DMS 273 (cell line): ENCODE measurements around the gene LRATD1.
A peak's percentile ranks its signal among the peaks of the same experiment; 100 is the strongest.

Experiments
- DNase-seq: peaks from one replicate; lab custom pipeline; 2025; ENCODE audit not compliant: unreplicated experiment; lab: John Stamatoyannopoulos, UW

Gene LRATD1

DNA sequence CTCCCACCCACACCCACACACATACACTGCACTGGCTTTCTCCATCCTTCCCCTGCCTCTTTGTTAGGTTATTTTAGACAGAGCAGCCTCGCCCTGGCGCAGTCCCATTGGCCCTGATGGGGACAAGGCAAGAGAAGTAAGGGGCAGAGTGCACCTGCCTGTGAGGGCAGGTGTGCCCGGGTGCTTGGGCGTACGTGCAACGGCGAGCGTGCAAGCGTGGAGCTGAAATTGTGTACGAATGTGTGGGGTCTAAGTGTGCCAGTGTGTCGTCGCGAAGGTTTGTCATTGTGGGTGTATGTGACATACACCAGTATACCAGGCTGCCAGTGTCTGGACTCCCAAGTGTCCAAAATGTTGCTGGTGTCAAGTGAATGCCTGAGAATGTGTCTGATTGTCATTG lies 544 bp downstream of the LRATD1 start:
- peak; percentile 20 for DNase-seq

DNA sequence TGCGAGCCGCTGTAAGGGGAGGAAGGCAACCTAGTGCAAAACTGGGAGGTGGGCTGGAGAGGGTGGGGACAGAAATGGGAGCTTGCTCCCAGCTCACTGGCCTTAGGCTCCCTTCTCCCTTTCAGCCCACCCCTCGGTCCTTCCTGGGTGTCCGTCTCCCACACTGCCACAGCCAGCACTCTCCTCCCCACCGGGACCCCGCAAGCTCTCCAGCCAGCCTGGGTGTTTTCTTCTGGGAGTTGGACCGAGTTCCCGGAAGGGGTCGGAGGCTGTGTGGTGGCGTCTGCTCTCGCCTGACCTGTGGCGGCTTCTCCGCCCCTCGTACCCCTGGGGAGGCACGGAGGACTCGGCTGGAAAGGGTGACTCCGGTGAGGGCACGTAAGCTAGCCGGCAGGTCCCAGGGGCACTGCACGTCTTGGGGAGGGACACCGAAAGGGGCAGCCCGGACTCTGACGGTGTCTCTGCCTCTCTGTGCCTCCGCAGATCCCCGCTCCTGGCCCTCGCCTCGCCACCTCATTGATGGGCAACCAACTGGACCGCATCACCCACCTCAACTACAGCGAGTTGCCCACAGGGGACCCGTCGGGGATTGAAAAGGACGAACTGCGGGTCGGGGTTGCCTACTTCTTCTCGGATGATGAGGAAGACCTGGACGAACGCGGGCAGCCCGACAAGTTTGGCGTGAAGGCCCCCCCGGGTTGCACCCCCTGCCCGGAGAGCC lies 1.1 kb downstream of the LRATD1 start:
- DNase-seq: no peak

DNA sequence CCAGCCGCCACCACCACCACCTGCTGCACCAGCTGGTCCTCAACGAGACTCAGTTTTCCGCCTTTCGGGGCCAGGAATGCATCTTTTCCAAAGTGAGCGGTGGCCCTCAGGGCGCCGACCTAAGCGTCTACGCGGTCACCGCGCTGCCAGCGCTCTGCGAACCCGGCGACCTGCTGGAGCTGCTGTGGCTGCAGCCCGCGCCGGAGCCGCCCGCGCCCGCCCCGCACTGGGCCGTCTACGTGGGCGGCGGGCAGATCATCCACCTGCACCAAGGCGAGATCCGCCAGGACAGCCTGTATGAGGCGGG lies 1.6 kb downstream of the LRATD1 start:
- DNase-seq: no peak

DNA sequence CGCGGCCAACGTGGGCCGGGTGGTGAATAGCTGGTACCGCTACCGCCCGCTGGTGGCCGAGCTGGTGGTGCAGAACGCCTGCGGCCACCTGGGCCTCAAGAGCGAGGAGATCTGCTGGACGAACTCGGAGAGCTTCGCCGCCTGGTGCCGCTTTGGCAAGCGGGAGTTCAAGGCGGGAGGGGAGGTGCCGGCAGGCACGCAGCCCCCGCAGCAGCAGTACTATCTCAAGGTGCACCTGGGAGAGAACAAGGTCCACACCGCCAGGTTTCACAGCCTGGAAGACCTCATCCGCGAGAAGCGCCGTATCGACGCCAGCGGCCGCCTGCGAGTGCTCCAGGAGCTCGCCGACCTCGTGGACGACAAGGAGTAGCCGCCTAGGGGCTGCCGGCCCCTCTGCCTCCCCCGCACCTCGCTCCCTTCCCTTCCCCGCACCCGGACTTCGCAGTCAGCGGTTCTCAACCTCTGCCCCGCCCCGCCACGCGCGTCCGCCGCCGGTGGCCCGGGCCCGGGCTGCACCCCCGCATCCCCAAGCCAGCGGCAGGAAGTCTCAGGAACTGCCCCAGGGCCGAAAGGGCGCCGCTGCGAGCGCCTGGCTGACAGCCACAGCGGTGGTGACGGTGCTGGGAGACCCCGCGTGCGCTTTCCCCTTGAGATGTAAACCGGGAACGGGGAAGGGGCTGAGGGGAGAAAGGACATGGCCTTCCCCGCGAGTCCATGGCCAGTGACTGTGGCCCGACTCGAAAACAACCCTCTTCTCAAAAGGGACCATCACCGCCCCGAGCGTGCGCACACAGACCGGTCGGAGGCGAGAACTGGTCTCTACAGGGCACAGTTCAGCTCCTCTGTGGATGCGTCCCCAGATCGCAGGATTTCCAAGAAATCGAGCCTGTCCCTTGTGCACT lies 2.2 kb downstream of the LRATD1 start:
- peak; percentile 85 for DNase-seq

DNA sequence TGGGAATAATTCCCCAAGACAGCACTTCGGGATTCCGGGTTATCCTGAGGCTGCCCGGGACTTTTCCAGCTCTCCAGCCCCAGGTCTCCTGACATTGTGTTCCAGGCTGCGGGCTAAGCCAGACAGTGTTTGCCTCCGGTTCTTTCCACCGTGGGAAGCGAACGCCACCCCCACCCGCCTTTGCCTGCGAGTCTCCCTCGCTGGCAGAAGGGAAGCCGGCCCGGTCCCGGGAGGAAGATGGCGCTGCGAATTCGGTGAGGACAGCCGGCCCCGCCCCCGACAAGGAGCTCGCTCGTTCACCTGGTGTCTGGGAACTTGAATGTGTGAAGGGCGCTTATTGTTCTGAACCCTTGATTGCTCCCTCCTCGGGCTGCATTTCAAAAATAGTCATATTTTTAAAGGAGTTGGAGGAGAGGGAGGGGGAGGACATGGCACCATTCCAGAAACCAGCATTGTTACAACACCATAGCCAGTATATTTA lies 2.9 kb downstream of the LRATD1 start:
- peak; percentile 70 for DNase-seq

DNA sequence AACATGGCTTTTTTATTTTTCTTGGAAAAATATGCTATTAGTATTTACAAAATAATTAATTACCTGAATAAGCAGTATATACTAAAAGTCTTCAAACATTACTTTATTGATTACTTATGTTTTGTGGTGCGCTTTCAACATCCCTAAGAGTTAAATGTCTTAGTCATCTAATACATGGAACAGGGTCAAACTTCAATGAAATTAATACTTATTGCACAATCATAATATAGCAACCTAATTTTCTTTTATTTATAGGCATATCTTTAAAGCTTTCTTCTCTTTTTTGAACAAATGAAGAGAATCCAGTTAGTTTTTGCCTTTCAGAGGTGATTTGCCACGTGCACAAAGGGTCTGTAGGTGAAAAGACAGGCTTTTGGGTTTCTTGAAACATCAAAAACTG lies 6.0 kb downstream of the LRATD1 start:
- DNase-seq: no peak

DNA sequence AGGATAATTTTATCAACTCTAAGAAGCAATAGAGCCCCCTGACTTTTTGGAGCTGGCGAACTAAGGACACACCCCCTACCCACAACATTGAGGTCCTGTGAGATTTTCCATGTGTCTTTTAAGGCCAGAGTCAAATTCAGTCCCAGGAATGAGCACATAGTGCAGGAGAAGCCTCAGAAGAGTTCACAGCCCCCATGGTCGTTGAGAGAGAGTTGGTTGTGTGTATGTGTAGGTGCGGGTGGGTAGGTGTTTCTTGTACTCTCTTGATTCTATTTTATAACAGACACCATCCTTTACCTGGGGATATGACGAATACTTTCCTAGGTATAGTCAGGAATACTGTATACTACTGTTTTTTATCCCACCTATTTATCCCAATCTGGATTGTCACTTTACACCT lies 8.6 kb downstream of the LRATD1 start:
- no peak for DNase-seq

- DNase-seq: peak; percentile 8
Observed at GRCh38 chr2:14642499-14642898, 10.0 kb downstream of the LRATD1 start.

DNA sequence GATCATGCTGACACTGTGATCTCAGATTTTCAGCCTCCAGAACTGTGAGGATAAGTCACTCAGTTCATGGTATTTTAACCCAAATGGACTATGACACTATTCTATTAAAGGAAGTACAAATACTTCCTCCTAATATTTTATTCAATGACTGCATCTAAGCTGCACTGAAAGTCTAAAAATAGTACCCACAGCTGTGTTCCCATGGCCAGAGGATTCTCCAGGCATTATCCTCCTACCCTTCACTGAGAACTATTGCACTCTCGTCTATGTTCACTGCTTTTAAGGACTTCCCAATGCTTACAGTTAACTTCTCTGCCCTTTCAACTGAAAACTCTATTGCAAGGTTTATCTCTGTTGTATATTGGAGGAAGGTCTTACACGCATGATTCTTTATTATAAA lies 15.2 kb downstream of the LRATD1 start:
- no peak for DNase-seq

DNA sequence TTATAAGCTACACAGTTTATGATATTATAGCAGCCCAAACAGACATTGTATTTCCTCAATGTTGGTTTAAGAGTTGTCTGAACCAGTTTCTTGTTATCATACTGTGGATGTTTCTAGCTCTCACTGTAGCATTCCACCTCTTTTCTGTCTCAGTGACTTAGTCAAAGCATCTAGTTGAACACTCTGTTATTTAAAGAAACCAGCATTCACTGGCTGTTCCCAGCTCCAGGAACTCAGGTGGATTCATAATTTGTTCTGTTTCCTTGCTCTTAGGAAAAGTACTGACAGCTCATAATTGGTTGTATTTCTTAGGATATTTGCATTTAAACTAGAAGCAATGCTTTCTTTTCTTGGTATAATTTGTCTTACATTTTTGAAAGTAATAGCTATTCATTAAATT lies 17.5 kb downstream of the LRATD1 start:
- no peak for DNase-seq

DNA sequence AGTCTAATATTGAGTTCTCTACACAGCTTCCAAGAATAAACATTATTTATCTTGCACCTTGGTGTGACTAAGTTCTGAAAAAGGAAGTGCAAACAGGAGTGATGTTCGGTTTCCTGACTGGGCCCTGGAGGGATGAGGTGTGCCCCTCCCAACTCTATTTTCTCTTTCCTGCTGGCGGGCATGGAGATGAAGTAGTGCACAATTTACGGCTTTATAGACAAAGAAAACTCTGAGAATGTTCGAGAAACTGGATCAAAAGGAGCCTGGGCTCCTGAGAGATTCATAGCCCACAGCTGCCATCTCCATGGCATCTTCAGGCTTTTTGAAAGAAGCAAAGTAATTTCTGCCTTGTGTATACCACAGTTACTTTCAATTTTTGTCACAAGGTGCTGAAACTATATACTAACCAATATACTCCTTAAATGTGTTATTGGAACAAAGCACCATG lies 22.3 kb downstream of the LRATD1 start:
- DNase-seq: no peak

GRCh38 chr2:14656146-14656545 lies 23.6 kb downstream of the LRATD1 start:
- no peak for DNase-seq

- no peak for DNase-seq
Observed at GRCh38 chr2:14661163-14661562, 28.6 kb downstream of the LRATD1 start.

DNA sequence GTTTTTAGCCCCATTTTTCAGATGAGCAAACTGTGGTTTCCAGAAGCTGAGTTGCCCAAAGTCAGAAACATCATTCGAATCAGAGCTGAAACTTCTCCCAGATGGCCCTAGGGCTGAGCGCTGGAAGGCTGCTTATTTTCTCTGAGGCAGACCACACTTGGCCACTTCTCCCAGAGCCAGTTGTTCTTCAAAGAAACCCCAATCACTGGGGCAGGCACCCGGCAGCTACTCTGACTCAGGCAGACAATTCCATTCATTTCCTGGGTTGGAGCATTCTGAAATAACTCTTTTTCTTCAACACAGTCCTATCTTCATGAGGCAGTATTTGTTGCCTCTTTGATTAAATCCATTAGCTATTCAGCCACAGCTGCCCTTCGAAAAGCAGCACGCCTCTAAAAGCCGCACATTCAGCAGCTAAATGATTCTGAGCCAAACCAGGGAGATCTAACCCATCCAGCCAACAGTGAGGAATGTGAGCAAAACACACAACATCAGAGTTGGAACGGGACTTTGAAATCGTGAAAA lies 40.9 kb downstream of the LRATD1 start:
- DNase-seq: no peak

- no peak for DNase-seq
Observed at GRCh38 chr2:14675489-14675888, 43.0 kb downstream of the LRATD1 start.

- no peak for DNase-seq
Observed at GRCh38 chr2:14676371-14676770, 43.9 kb downstream of the LRATD1 start.

GRCh38 chr2:14677039-14677438 lies 44.5 kb downstream of the LRATD1 start:
- no peak for DNase-seq

DNA sequence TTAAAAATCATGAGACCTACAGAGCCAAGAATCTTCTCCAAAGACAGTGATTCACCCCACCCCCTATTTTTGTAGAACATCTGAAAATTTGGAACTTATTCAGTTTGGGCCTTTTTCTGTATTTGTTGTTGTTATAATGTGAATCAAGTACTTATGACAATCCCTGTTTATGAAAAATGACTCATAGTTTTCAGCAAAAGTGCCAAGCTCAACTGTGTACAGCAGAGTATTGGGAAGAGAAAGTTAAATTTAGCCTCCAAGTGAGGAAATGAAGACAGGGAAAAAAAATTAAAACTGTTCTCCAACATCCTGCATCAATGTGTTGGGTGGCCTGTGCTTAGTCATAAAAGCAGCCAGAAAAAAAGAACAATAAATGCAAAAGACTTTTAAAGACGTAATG lies 46.2 kb downstream of the LRATD1 start:
- DNase-seq: no peak

DNA sequence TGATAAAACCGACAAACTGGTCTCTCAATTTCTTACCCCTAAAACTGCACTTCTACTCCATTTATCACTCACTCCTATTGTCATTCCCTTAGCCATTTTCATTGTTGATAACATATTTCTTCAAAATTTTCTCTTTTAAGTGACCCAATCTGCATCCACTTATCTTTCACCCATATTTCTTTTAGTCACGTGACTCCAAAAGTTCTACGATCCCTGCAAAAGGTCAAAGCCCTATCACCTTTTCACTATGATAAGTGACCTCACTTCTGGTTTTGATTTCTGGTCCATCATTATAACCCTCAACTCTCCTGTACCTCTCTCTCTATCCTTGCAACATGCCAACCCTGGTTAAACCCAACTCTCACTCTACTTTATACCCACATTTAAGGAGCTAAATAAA lies 49.1 kb downstream of the LRATD1 start:
- DNase-seq: no peak
